Measurements from ENCODE around the gene TAS2R16.
"Not testable (repeated sequence)": the region's sequence is repeated elsewhere in the genome, so short reads cannot be mapped to it uniquely, and the experiment has no call there.

TAS2R16 gene

GRCh38 chr7:122970740-122971725 lies 24.5 kb downstream of the TAS2R16 start:
- TF ChIP-seq SP1 (IDR thresholded peaks at IDR 0.05), result no peak
- no peak for TF ChIP-seq L3MBTL2 (conservative IDR thresholded peaks at IDR 0.05)
- no peak for TF ChIP-seq ELF4 (IDR thresholded peaks at IDR 0.05)
- TF ChIP-seq ARNT (IDR thresholded peaks at IDR 0.05), result no peak
- ChIA-PET POLR2A (no interaction called here), CTCF (interaction anchor here (0.7 kb wide), 1 partner anchor 977 kb away, joined by 4 read pairs; no protein-coding TSS in a partner anchor)
- DNase-seq (ENCODE audit: extremely low spot score), result no peak

DNA sequence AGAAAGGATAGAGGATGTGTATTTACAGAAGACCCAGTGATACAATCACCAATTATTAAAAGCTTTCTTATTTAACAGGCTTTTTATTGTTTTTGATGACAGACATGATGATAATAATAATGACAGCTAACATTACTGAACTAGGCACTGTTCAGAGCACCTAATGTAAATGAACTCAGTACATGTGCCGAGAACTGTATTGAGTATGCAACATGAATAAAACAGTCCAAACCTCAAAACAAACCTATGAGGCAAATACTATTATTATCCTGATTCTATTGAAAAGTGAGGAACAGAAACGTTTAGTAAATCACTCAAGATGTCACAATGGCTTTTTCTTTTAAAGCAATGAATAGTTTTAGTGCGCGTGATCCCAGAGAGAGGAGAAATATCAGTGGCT lies 27.1 kb downstream of the TAS2R16 start:
- no peak for DNase-seq (ENCODE audit: extremely low spot score)
- TF ChIP-seq TARDBP (IDR thresholded peaks at IDR 0.05) (no peak), ARNT (IDR thresholded peaks at IDR 0.05) (no peak), PKNOX1 (IDR thresholded peaks at IDR 0.05) (no peak), ZNF384 (IDR thresholded peaks at IDR 0.05) (no peak), LEF1 (IDR thresholded peaks at IDR 0.05; ENCODE audit: borderline replicate concordance) (no peak), CTBP1 (IDR thresholded peaks at IDR 0.05; ENCODE audit: borderline replicate concordance) (no peak), ELF4 (IDR thresholded peaks at IDR 0.05) (no peak), SP1 (IDR thresholded peaks at IDR 0.05) (no peak), FOXM1 (IDR thresholded peaks at IDR 0.05; ENCODE audit: borderline replicate concordance) (no peak)
- POLR2A ChIA-PET, result no interaction called here
- CTCF ChIA-PET, result no interaction called here

DNA sequence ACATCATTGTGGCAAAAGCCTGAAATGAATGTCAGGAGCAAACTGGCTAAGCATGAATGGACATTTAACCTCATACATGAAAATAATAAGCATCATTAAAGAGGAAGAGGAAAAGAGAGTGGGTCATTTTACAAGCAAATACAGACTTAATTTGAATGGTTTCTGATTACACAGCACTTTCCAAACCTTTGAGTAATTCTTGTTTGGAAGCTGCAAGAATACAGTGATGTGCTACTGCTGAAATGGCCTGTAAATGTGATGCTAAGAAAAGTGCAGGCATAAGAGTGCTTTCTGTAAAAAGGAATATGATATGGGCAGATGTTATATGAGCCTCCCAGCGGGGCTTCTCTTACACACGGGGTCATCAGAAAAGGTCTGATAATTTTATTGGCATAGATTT lies 30.2 kb downstream of the TAS2R16 start:
- peak; percentile 25 for DNase-seq (ENCODE audit: extremely low spot score)
- ChIA-PET POLR2A (no interaction called here), CTCF (no interaction called here)
- TF ChIP-seq SP1 (IDR thresholded peaks at IDR 0.05) (no peak), HDGF (IDR thresholded peaks at IDR 0.05; ENCODE audit: borderline replicate concordance) (no peak), L3MBTL2 (conservative IDR thresholded peaks at IDR 0.05) (no peak), ELF4 (IDR thresholded peaks at IDR 0.05) (no peak)

- POLR2A ChIA-PET; DNase-seq (ENCODE audit: extremely low spot score); CTCF ChIA-PET: not testable (repeated sequence)
Observed at GRCh38 chr7:122953678-122954077, 41.8 kb downstream of the TAS2R16 start.

GRCh38 chr7:122951006-122951405 lies 44.5 kb downstream of the TAS2R16 start:
- CTCF ChIA-PET, result no interaction called here
- POLR2A ChIA-PET, result no interaction called here
- TF ChIP-seq NFRKB (IDR thresholded peaks at IDR 0.05), result no peak
- TF ChIP-seq LEF1 (IDR thresholded peaks at IDR 0.05; ENCODE audit: borderline replicate concordance), result no peak
- no peak for TF ChIP-seq PKNOX1 (IDR thresholded peaks at IDR 0.05)
- TF ChIP-seq BHLHE40 (IDR thresholded peaks at IDR 0.05; ENCODE audit: borderline replicate concordance), result no peak
- TF ChIP-seq TARDBP (IDR thresholded peaks at IDR 0.05), result no peak
- TF ChIP-seq ARNT (IDR thresholded peaks at IDR 0.05), result no peak
- DNase-seq (ENCODE audit: extremely low spot score), result no peak

- no peak for DNase-seq (ENCODE audit: extremely low spot score)
- no peak for TF ChIP-seq BHLHE40 (IDR thresholded peaks at IDR 0.05; ENCODE audit: borderline replicate concordance)
- TF ChIP-seq HDGF (IDR thresholded peaks at IDR 0.05; ENCODE audit: borderline replicate concordance), result no peak
- no peak for TF ChIP-seq CTBP1 (IDR thresholded peaks at IDR 0.05; ENCODE audit: borderline replicate concordance)
- ChIA-PET CTCF (no interaction called here), POLR2A (no interaction called here)
Observed at GRCh38 chr7:122949186-122949585, 46.3 kb downstream of the TAS2R16 start.
